HG03469 (cell line): Measurements from ENCODE around the gene ALDH1L1.

Experiments used
- ATAC-seq: cut with Tn5 transposase; IDR thresholded peaks from one replicate; pipeline ENCODE4 v1.9.1; 2021; ENCODE audit warnings: mild to moderate bottlenecking, moderate library complexity, moderate number of reproducible peaks; ENCODE audit not compliant: unreplicated experiment

ALDH1L1 gene

GRCh38 chr3:126180477-126181397, at the start of gene ALDH1L1:
TSS of gene ALDH1L1 (minus strand) at chr3:126180586. CDS start at chr3:126160979, 19,607 bp downstream.
- no peak for ATAC-seq

GRCh38 chr3:126226374-126226773, 46.0 kb upstream of the ALDH1L1 start:
- ATAC-seq = no peak

GRCh38 chr3:126216416-126216815, 36.0 kb upstream of the ALDH1L1 start:
- no peak for ATAC-seq

GRCh38 chr3:126213379-126214028, 33.1 kb upstream of the ALDH1L1 start:
- ATAC-seq = no peak

- ATAC-seq = no peak
These were observed 32.4 kb upstream of the ALDH1L1 start for GRCh38 chr3:126212620-126213378.

- no peak for ATAC-seq
These were observed 31.8 kb upstream of the ALDH1L1 start for GRCh38 chr3:126212250-126212619.

- ATAC-seq = no peak
These were observed 31.2 kb upstream of the ALDH1L1 start for GRCh38 chr3:126211569-126211968.

- ATAC-seq = no peak
These were observed 30.2 kb upstream of the ALDH1L1 start for GRCh38 chr3:126210606-126211005.

- no peak for ATAC-seq
These were observed 29.4 kb upstream of the ALDH1L1 start for GRCh38 chr3:126209741-126210140.

GRCh38 chr3:126208606-126209256, 28.3 kb upstream of the ALDH1L1 start:
- no peak for ATAC-seq

- no peak for ATAC-seq
These were observed 27.8 kb upstream of the ALDH1L1 start for GRCh38 chr3:126208182-126208581.

- no peak for ATAC-seq
These were observed 26.8 kb upstream of the ALDH1L1 start for GRCh38 chr3:126207166-126207565.

GRCh38 chr3:126205717-126206655, 25.6 kb upstream of the ALDH1L1 start:
- no peak for ATAC-seq

GRCh38 chr3:126202680-126203079, 22.3 kb upstream of the ALDH1L1 start:
- no peak for ATAC-seq

GRCh38 chr3:126202276-126202675, 21.9 kb upstream of the ALDH1L1 start:
- no peak for ATAC-seq

GRCh38 chr3:126201168-126201567, 20.8 kb upstream of the ALDH1L1 start:
- no peak for ATAC-seq

GRCh38 chr3:126200534-126200933, 20.1 kb upstream of the ALDH1L1 start:
- ATAC-seq = no peak

GRCh38 chr3:126199256-126199655, 18.9 kb upstream of the ALDH1L1 start:
- ATAC-seq = no peak

- no peak for ATAC-seq
These were observed 17.6 kb upstream of the ALDH1L1 start for GRCh38 chr3:126197854-126198584.
